Fibroblast of the aortic adventitia (primary cell): ENCODE measurements around the gene EDEM3. TPM values are rescaled to one million over a fixed set of nuclear protein-coding genes. Genes with fewer than 3 reads are reported as not detected.
A peak's percentile ranks its signal among the peaks of the same experiment; 100 is the strongest.

Experiments
- DNase-seq: peaks from one replicate; pipeline ENCODE4 v3.0.0-alpha.2; 2010; ENCODE audit warnings: low read depth
- H3K4me3 ChIP-seq: 2 replicates; pipeline ENCODE4 v1.5.1; 2011; ENCODE audit warnings: low read depth, mild to moderate bottlenecking, control low read depth, low read length, moderate library complexity
- total RNA-seq: library from RNA; depleted of rRNA; stranded (reverse); fragments of >200 nt; gene quantifications from 2 replicates; pipeline ENCODE4 v1.2.3, GENCODE V29; 2012; ENCODE audit warnings: low replicate concordance
- TF ChIP-seq, protein P1 (sequence below): IDR thresholded peaks from 2 replicates; pipeline ENCODE4 v1.5.1; 2011; ENCODE audit warnings: mild to moderate bottlenecking, low read length, control low read depth, inconsistent platforms; ENCODE audit not compliant: insufficient read depth

EDEM3 gene
- total RNA-seq, 1 donor: 47.0 TPM

DNA sequence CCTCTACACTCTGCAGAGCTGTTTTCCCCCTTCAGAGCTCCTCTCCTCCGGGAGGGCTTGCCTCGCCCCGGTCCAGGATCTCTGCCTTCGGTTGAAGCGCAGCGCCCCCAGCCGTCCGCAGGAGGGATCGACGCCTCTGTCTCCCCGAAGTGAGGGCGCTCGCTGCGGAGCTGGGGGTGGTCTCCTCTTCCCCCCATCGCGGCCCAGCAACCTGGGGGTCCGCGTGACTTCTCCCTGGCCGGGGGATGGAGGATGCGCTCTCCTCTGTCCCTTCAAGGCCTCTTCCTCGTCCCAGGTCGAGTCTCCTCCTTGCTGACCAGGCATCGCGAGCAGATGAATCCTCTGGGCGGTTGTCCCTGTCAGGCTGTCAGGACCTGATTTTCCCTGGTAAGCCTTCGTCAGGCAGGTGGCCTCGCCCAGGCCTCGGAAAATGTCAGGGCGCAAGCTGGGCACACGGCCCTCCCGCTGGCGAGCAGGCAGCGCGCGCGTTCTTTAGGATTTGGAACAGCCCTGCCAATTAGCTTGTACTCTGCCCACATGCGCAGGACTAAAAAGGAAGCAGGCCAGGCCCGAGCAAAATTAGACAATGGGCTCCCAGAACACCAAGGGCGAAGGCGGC lies 90.5 kb downstream of the EDEM3 start:
- H3K4me3 ChIP-seq: peak overlapping the region; percentile 61
- TF ChIP-seq, protein P1, sequence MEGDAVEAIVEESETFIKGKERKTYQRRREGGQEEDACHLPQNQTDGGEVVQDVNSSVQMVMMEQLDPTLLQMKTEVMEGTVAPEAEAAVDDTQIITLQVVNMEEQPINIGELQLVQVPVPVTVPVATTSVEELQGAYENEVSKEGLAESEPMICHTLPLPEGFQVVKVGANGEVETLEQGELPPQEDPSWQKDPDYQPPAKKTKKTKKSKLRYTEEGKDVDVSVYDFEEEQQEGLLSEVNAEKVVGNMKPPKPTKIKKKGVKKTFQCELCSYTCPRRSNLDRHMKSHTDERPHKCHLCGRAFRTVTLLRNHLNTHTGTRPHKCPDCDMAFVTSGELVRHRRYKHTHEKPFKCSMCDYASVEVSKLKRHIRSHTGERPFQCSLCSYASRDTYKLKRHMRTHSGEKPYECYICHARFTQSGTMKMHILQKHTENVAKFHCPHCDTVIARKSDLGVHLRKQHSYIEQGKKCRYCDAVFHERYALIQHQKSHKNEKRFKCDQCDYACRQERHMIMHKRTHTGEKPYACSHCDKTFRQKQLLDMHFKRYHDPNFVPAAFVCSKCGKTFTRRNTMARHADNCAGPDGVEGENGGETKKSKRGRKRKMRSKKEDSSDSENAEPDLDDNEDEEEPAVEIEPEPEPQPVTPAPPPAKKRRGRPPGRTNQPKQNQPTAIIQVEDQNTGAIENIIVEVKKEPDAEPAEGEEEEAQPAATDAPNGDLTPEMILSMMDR: peak; percentile 92
- peak; percentile 73 for DNase-seq

DNA sequence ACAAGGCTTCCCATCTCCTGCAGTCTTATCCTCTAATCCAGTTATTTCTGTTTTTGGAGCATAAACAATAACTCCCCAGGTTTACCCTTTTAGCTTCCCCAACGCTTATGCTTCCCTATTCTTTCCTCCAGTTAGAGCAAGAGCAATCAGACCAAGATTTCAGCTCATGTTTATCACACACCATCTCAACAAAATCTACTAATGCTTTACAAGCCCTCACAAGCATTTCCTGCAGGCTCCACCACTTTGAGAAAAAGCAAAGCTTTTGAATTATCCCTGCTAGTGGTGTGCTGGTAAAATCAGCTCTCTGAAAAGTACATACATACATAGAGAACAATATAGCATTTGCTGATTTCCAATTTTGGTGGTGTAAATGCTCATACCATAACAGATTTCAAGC lies 92.9 kb downstream of the EDEM3 start:
- TF ChIP-seq, protein P1: no peak
- no peak for DNase-seq
- no peak overlapping the region for H3K4me3 ChIP-seq

DNA sequence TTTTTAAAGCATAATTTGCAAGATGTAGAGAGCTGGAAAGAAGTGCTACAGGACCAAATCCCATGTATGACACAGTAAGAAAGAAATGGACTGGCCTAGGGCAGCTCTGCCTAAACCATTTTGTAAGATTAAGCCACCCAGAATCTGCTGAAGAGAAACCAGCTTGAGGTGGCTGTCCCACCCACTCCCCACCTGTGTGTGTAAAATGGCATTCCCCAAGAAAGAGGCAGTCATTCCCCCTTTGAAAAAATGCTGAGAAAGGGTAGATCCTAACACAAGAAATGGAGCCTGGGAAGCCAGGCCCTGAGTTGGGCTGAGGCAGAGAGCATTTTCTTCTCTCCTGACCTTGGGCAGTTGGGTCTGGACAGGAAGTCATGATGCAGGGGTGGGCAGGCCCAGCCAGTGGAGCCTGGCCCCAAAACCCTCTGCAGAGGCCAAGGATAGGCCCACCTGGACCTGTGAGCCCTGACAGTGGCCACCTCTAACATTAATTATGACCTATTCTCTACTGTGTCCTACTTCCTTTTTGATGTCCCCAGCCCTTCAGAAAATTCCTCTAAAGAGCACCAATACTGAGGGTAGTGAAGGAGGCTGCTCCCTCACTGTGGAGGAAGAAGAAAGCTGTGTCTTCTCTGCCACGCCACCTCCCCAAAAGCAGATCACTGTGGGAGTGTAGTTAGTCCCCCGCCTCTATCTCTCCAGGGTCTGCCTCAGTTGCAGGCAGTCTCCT lies 94.0 kb downstream of the EDEM3 start:
- H3K4me3 ChIP-seq: no peak overlapping the region
- DNase-seq: no peak
- TF ChIP-seq, protein P1: no peak

DNA sequence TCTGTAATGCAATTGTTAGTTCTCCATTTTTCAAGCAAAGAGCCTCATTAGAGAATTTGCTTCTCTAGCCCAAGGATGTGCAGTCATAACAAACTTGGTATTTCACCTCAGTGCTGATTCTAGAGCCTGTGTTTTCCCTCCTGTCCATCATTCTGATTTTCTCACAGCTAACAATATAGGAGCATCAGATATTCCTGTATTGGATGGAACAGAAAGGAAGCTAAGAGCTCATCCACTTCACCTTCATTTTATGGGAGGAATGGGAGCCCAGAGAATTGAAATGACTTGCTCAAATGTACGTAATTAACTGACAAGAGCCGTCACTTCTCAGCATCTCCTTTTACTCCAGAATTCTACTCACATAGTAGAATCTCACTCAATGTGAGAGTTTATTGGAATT lies 96.6 kb downstream of the EDEM3 start:
- no peak for DNase-seq
- TF ChIP-seq, protein P1: no peak
- H3K4me3 ChIP-seq: no peak overlapping the region

DNA sequence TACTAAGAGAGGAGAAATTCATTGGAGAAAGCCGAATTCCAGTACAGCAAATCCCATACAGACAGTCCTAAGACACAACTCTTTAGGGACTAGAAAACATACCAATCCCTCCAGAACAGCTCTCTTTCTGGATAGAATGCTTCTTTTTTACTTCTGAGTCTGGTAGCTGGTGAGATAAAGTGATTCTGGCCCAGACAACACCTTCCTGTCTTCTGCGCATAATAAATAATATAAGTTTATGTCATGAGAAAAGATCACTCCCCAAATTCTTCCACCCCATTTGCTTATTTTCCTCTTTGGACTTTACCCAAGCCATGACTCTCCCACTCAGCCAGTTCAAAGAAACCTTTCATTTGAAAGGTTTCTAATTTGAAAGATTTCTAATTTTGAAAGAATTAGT lies 98.4 kb downstream of the EDEM3 start:
- DNase-seq: no peak
- H3K4me3 ChIP-seq: no peak overlapping the region
- TF ChIP-seq, protein P1: no peak

DNA sequence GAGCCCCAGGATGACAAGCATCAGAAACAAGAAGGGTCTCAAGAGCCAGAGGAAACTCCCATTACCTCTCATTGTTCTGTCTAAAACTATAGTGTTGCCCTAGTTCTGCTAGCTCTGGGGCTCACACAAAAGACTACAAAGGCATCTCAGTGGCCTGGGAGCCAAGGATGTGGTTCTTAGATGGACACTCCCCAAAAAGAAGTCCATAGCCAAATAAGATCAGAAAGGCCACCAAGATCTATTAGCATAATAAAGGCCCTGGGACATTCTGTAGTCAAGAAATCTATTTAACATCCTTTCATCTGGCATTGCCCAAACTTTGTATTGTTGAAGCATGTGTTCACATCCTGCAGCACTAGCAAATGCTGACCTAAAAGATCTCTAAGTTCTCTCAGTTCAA lies 99.5 kb downstream of the EDEM3 start:
- DNase-seq: no peak
- no peak overlapping the region for H3K4me3 ChIP-seq
- TF ChIP-seq, protein P1: no peak
